Left kidney (tissue), 2 donors: Measurements from ENCODE around the gene RNF213. TPM values are rescaled to one million over a fixed set of nuclear protein-coding genes. Genes with fewer than 3 reads are reported as not detected.
"Not testable (repeated sequence)": the region's sequence is repeated elsewhere in the genome, so short reads cannot be mapped to it uniquely, and the experiment has no call there.

Source experiments
- DNase-seq: peaks from one replicate; pipeline ENCODE4 v3.0.0-alpha.2; 2013
- polyA plus RNA-seq: library from polyadenylated mRNA; unstranded; fragments of 120-200 nt; gene quantifications from one replicate; pipeline ENCODE4 v1.2.1, GENCODE V29; 2013; ENCODE audit not compliant: insufficient read length

Gene RNF213
- polyA plus RNA-seq, 1 donor: 99.9 TPM

GRCh38 chr17:80319999-80320344 is 59.3 kb downstream of the RNF213 start:
- DNase-seq: no peak

GRCh38 chr17:80320496-80320895 is 59.8 kb downstream of the RNF213 start:
- DNase-seq: no peak

- no peak for DNase-seq
These were observed 62.2 kb downstream of the RNF213 start for GRCh38 chr17:80322864-80323263.

GRCh38 chr17:80323982-80324381 is 63.3 kb downstream of the RNF213 start:
- no peak for DNase-seq

GRCh38 chr17:80327518-80327917 is 66.9 kb downstream of the RNF213 start:
- DNase-seq: no peak

GRCh38 chr17:80328634-80329380 is 68.2 kb downstream of the RNF213 start:
- no peak for DNase-seq

GRCh38 chr17:80329421-80329820 is 68.8 kb downstream of the RNF213 start:
- DNase-seq: not testable (repeated sequence)

- DNase-seq: no peak
These were observed 69.6 kb downstream of the RNF213 start for GRCh38 chr17:80330276-80330675.

- not testable (repeated sequence) for DNase-seq
These were observed 70.3 kb downstream of the RNF213 start for GRCh38 chr17:80330938-80331337.

- no peak for DNase-seq
These were observed 71.2 kb downstream of the RNF213 start for GRCh38 chr17:80331820-80332219.

GRCh38 chr17:80337195-80337895 is 76.7 kb downstream of the RNF213 start:
- no peak for DNase-seq

- no peak for DNase-seq
These were observed 78.5 kb downstream of the RNF213 start for GRCh38 chr17:80339118-80339517.

GRCh38 chr17:80339731-80340456 is 79.2 kb downstream of the RNF213 start:
- no peak for DNase-seq

GRCh38 chr17:80345321-80345720 is 84.7 kb downstream of the RNF213 start:
- no peak for DNase-seq

- DNase-seq: no peak
These were observed 85.3 kb downstream of the RNF213 start for GRCh38 chr17:80345841-80346497.

GRCh38 chr17:80346498-80347275 is 86.0 kb downstream of the RNF213 start:
- no peak for DNase-seq

GRCh38 chr17:80347536-80347935 is 86.9 kb downstream of the RNF213 start:
- no peak for DNase-seq

GRCh38 chr17:80347948-80348351 is 87.3 kb downstream of the RNF213 start:
- no peak for DNase-seq

GRCh38 chr17:80348551-80349150 is 88.0 kb downstream of the RNF213 start:
- no peak for DNase-seq

GRCh38 chr17:80349151-80349651 is 88.5 kb downstream of the RNF213 start:
- DNase-seq: no peak

- DNase-seq: no peak
These were observed 89.1 kb downstream of the RNF213 start for GRCh38 chr17:80349751-80350150.
